Cerebellar nuclear complex (tissue), 1 donor: ENCODE data around the gene ZNF10.

Experiments
- DNase-seq, 2 experiments: peaks; one replicate each; lab custom pipeline; 2025; lab: John Stamatoyannopoulos, UW

ZNF10 gene

DNA sequence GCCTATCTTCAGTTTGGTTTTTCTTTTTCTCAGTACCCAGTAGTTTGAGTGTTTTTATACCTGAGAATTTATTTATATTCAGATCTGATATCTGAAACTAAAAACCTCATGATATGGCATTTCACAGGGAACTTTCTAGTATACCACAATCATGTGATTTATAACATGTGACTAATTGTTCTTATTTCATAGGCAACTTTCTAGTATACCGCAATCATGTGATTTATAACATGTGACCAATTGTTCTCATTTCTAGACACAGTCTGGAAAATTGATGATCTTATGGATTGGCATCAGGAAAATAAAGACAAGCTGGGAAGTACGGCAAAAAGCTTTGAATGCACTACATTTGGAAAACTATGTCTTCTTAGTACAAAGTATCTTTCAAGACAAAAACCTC, 71.5 kb downstream of the ZNF10 start:
- no peak for DNase-seq

GRCh38 chr12:133202493-133203343, 72.3 kb downstream of the ZNF10 start:
- DNase-seq: no peak

DNA sequence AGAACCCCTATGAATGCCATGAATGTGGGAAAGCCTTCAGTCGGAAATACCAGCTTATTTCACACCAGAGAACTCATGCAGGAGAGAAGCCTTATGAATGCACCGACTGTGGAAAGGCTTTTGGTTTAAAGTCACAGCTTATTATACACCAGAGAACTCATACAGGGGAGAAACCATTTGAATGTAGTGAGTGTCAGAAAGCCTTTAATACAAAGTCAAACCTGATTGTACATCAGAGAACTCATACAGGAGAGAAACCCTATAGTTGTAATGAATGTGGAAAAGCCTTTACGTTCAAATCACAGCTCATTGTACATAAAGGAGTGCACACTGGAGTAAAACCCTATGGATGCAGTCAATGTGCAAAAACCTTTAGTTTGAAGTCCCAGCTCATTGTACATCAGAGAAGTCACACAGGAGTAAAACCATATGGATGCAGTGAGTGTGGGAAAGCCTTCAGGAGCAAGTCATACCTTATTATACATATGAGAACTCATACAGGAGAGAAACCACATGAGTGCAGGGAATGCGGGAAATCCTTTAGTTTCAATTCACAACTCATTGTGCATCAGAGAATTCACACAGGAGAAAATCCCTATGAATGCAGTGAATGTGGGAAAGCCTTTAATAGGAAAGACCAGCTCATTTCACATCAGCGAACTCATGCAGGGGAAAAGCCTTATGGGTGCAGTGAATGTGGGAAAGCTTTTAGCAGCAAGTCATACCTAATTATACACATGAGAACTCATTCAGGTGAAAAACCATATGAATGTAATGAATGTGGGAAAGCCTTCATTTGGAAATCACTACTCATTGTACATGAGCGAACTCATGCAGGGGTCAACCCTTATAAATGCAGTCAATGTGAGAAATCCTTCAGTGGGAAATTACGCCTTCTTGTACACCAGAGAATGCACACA, 73.2 kb downstream of the ZNF10 start:
- no peak for DNase-seq

DNA sequence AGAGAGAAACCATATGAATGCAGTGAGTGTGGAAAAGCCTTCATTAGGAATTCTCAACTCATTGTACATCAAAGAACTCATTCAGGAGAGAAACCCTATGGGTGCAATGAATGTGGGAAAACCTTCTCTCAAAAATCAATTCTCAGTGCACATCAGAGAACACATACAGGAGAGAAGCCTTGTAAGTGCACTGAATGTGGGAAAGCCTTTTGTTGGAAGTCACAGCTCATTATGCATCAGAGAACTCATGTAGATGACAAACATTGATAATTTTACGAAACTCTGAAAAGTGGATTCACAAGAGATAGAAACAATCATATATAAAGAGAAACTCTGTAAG, 73.8 kb downstream of the ZNF10 start:
- no peak for DNase-seq

DNA sequence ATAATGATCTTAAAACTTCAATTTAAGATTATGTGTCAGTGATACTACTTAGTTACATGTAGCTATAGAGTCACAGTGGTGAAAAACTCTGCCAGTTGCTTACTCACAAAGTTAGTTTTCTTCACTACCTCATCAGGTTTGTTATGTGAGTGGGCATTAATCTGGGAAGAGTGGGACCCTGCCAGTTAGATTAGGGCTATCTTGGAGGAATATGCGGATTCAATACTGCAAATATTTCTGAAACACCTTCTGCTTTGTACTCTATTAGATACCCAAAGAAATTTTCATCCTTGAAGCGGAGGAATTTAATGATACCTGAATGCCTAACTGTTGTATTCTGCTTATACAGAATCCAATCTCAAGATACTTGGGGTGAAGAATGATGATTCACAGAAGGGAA, 76.0 kb downstream of the ZNF10 start:
- no peak for DNase-seq
